ENCODE measurements around the gene HS2ST1. TPM values are rescaled to one million over a fixed set of nuclear protein-coding genes. Genes with fewer than 3 reads are reported as not detected.

HS2ST1 gene
- total and polyA plus RNA-seq, 5 donors from 2014 or later: 7.7 to 12.3 (median 8.0) TPM

GRCh38 chr1:87106867-87107266, 192.4 kb downstream of the HS2ST1 start:
- Histone ChIP-seq H3K4me1 (ENCODE audit: control insufficient read depth, insufficient read depth, low read length, poor library complexity, severe bottlenecking) (no peaks in the 10 kb centered on the region), H3K36me3 (ENCODE audit: control insufficient read depth, insufficient read depth, low read length) (no peaks in the 10 kb centered on the region), H3K4me3 (ENCODE audit: low read depth, low read length) (no peak overlapping the region), H3K9me3 (ENCODE audit: control insufficient read depth in 2 of 2, low read length in 2 of 2) (no peaks in the 10 kb centered on the region), H3K27me3 (ENCODE audit: control insufficient read depth, insufficient read depth, low read length) (no peaks in the 10 kb centered on the region), H3K27ac (ENCODE audit: insufficient read depth, low read length, poor library complexity, severe bottlenecking) (no peak overlapping the region)
- Mint-ChIP-seq H3K36me3 (peaks cover 4% of the 10 kb centered on the region), H3K27me3 (no peaks in the 10 kb centered on the region), H3K9me3 (no peaks in the 10 kb centered on the region), H3K4me1 (no peaks in the 10 kb centered on the region), H3K4me3 (no peak overlapping the region), H3K27ac (no peak overlapping the region)
- no peak for DNase-seq
- no peak for ATAC-seq (ENCODE audit: low read depth in 2 of 2)

GRCh38 chr1:87108228-87108627, 193.8 kb downstream of the HS2ST1 start:
- DNase-seq: no peak
- no peak for ATAC-seq (ENCODE audit: low read depth in 2 of 2)
- H3K4me3 ChIP-seq (ENCODE audit: low read depth, low read length): no peak overlapping the region
- no peaks in the 10 kb centered on the region for H3K4me1 ChIP-seq (ENCODE audit: control insufficient read depth, insufficient read depth, low read length, poor library complexity, severe bottlenecking)
- Mint-ChIP-seq H3K27ac (no peak overlapping the region), H3K36me3 (peaks cover 4% of the 10 kb centered on the region), H3K27me3 (no peaks in the 10 kb centered on the region), H3K9me3 (no peaks in the 10 kb centered on the region), H3K4me3 (no peak overlapping the region), H3K4me1 (no peaks in the 10 kb centered on the region)
- no peaks in the 10 kb centered on the region for H3K9me3 ChIP-seq (ENCODE audit: control insufficient read depth in 2 of 2, low read length in 2 of 2)
- no peaks in the 10 kb centered on the region for H3K27me3 ChIP-seq (ENCODE audit: control insufficient read depth, insufficient read depth, low read length)
- no peaks in the 10 kb centered on the region for H3K36me3 ChIP-seq (ENCODE audit: control insufficient read depth, insufficient read depth, low read length)
- no peak overlapping the region for H3K27ac ChIP-seq (ENCODE audit: insufficient read depth, low read length, poor library complexity, severe bottlenecking)

- Mint-ChIP-seq H3K4me3 (no peak overlapping the region), H3K27me3 (no peaks in the 10 kb centered on the region), H3K4me1 (no peaks in the 10 kb centered on the region), H3K36me3 (peaks cover 4% of the 10 kb centered on the region), H3K9me3 (no peaks in the 10 kb centered on the region), H3K27ac (no peak overlapping the region)
- H3K27ac ChIP-seq (ENCODE audit: insufficient read depth, low read length, poor library complexity, severe bottlenecking): no peak overlapping the region
- H3K27me3 ChIP-seq (ENCODE audit: control insufficient read depth, insufficient read depth, low read length): no peaks in the 10 kb centered on the region
- no peak overlapping the region for H3K4me3 ChIP-seq (ENCODE audit: low read depth, low read length)
- no peaks in the 10 kb centered on the region for H3K9me3 ChIP-seq (ENCODE audit: control insufficient read depth in 2 of 2, low read length in 2 of 2)
- no peaks in the 10 kb centered on the region for H3K36me3 ChIP-seq (ENCODE audit: control insufficient read depth, insufficient read depth, low read length)
- no peak for ATAC-seq (ENCODE audit: low read depth in 2 of 2)
- no peak for DNase-seq
- H3K4me1 ChIP-seq (ENCODE audit: control insufficient read depth, insufficient read depth, low read length, poor library complexity, severe bottlenecking): no peaks in the 10 kb centered on the region
Observed at GRCh38 chr1:87108814-87109411, 194.5 kb downstream of the HS2ST1 start.

DNA sequence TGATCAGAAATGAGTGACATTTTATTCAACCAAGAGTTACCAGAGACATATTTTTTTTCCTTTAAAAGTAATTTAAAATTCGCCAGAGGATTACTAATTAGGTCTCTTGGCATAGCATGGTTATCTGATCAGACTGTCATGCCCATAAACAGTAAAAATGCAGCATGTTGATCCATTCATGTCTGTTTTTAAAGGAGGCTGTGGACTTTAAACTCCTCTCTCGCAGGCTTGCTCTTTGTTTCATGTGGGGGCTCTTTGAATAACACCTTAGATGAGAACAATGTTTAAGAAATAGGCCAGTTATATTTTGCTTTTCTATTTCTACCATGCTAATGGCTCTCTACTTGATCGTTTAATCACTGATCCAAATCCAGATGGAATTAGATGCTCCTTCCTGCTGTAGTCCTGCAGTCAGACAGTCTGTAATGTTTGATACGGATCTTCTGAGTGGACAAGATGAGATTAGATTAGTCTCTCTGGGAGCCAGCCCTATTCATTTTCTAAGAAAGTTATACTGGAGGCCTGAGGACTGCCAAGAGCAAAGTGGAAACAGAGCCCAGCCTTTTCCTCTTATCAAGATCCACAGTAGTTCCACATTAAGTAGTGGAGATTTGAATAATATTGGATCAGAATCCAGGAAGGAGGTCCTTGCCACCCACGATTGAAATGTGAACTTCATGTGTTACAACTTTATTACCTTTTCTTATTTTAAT, 197.4 kb downstream of the HS2ST1 start:
- Mint-ChIP-seq H3K36me3 (no peaks in the 10 kb centered on the region), H3K4me3 (no peak overlapping the region), H3K27me3 (no peaks in the 10 kb centered on the region), H3K27ac (no peak overlapping the region), H3K4me1 (no peaks in the 10 kb centered on the region), H3K9me3 (no peaks in the 10 kb centered on the region)
- Histone ChIP-seq H3K9me3 (ENCODE audit: control insufficient read depth in 2 of 2, low read length in 2 of 2) (no peaks in the 10 kb centered on the region), H3K27me3 (ENCODE audit: control insufficient read depth, insufficient read depth, low read length) (no peaks in the 10 kb centered on the region), H3K36me3 (ENCODE audit: control insufficient read depth, insufficient read depth, low read length) (no peaks in the 10 kb centered on the region), H3K4me1 (ENCODE audit: control insufficient read depth, insufficient read depth, low read length, poor library complexity, severe bottlenecking) (no peaks in the 10 kb centered on the region), H3K27ac (ENCODE audit: insufficient read depth, low read length, poor library complexity, severe bottlenecking) (no peak overlapping the region), H3K4me3 (ENCODE audit: low read depth, low read length) (no peak overlapping the region)
- DNase-seq (no peak), ATAC-seq (ENCODE audit: low read depth in 2 of 2) (no peak)

DNA sequence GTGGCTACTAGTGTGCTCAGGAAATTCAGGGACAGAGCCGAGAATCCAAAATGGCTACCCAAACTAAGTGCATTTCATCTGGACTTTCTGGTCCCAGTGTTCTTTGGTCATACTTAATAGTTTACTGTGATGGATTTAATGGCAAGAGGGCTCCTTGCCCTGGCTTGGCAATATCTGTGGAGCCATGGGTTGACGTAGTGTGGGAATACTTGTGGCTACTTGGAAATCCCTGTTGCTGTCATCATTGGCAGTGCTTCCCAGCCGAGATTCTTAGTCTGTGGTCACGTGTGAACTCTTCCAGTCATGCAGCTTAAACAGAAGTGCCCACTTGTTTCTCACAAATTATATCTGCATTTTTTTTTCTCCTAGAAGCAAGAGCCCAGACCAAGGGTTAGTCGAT, 198.9 kb downstream of the HS2ST1 start:
- H3K36me3 Mint-ChIP-seq: no peaks in the 10 kb centered on the region
- H3K4me3 Mint-ChIP-seq: no peak overlapping the region

DNA sequence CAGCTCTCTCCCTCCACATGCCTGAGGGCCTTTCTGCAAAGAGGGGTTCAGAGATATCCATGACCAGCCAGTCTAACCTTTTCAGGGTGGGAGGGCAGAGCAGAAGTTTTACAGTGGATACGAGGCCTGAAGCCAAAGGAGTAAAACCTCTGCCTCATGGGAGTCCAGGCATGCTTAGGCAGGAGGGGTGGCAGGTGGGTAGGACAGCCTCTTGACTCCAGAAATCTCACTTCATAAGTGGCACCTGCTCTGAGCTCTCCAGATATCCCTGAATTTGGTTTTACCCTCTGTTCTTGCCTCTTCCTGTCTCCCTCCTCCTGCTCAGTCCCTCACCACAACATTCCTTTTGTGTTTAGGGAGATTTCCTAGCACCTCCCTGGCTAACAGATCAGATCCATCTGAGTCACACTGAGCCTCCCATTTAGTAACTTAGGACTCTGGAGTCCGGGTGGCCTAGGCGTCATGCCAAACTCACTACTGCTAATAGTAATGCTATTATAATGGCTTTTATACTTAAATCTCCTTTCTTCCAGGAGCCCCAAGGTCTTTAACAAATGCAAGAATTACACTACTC, 201.0 kb downstream of the HS2ST1 start:
- H3K27me3 ChIP-seq (ENCODE audit: control insufficient read depth, insufficient read depth, low read length): no peaks in the 10 kb centered on the region
- no peak for ATAC-seq (ENCODE audit: low read depth in 2 of 2)
- no peak overlapping the region for H3K27ac Mint-ChIP-seq

More for the DNA sequence above, 198.9 kb downstream of the HS2ST1 start:
- Histone ChIP-seq H3K27ac (ENCODE audit: insufficient read depth, low read length, poor library complexity, severe bottlenecking) (no peak overlapping the region), H3K27me3 (ENCODE audit: control insufficient read depth, insufficient read depth, low read length) (no peaks in the 10 kb centered on the region), H3K4me3 (ENCODE audit: low read depth, low read length) (no peak overlapping the region), H3K36me3 (ENCODE audit: control insufficient read depth, insufficient read depth, low read length) (no peaks in the 10 kb centered on the region), H3K4me1 (ENCODE audit: control insufficient read depth, insufficient read depth, low read length, poor library complexity, severe bottlenecking) (no peaks in the 10 kb centered on the region), H3K9me3 (ENCODE audit: control insufficient read depth in 2 of 2, low read length in 2 of 2) (no peaks in the 10 kb centered on the region)
- ATAC-seq (ENCODE audit: low read depth in 2 of 2): no peak
- no peaks in the 10 kb centered on the region for H3K9me3 Mint-ChIP-seq
- DNase-seq: no peak
- no peak overlapping the region for H3K27ac Mint-ChIP-seq
- H3K4me1 Mint-ChIP-seq: no peaks in the 10 kb centered on the region
- no peaks in the 10 kb centered on the region for H3K27me3 Mint-ChIP-seq

GRCh38 chr1:87115891-87116290, 201.5 kb downstream of the HS2ST1 start:
- H3K9me3 Mint-ChIP-seq: no peaks in the 10 kb centered on the region

More for the DNA sequence above, 201.0 kb downstream of the HS2ST1 start:
- peaks cover 0 to 4% (median 0%) of the 10 kb centered on the region in 4 donors for H3K4me1 Mint-ChIP-seq
- Histone ChIP-seq H3K4me3 (ENCODE audit: low read depth, low read length) (no peak overlapping the region), H3K4me1 (ENCODE audit: control insufficient read depth, insufficient read depth, low read length, poor library complexity, severe bottlenecking) (no peaks in the 10 kb centered on the region), H3K27ac (ENCODE audit: insufficient read depth, low read length, poor library complexity, severe bottlenecking) (no peak overlapping the region), H3K36me3 (ENCODE audit: control insufficient read depth, insufficient read depth, low read length) (no peaks in the 10 kb centered on the region), H3K9me3 (ENCODE audit: control insufficient read depth in 2 of 2, low read length in 2 of 2) (no peaks in the 10 kb centered on the region)
- no peak for DNase-seq
- H3K27me3 Mint-ChIP-seq: no peaks in the 10 kb centered on the region
- no peaks in the 10 kb centered on the region for H3K36me3 Mint-ChIP-seq
- H3K4me3 Mint-ChIP-seq: no peak overlapping the region
- no peaks in the 10 kb centered on the region for H3K9me3 Mint-ChIP-seq

More at GRCh38 chr1:87115891-87116290, 201.5 kb downstream of the HS2ST1 start:
- Mint-ChIP-seq H3K27ac (no peak overlapping the region), H3K27me3 (no peaks in the 10 kb centered on the region), H3K4me3 (no peak overlapping the region), H3K4me1 (peaks cover 0 to 4% (median 0%) of the 10 kb centered on the region in 4 donors), H3K36me3 (no peaks in the 10 kb centered on the region)
- Histone ChIP-seq H3K4me1 (ENCODE audit: control insufficient read depth, insufficient read depth, low read length, poor library complexity, severe bottlenecking) (no peaks in the 10 kb centered on the region), H3K36me3 (ENCODE audit: control insufficient read depth, insufficient read depth, low read length) (no peaks in the 10 kb centered on the region), H3K27ac (ENCODE audit: insufficient read depth, low read length, poor library complexity, severe bottlenecking) (no peak overlapping the region), H3K4me3 (ENCODE audit: low read depth, low read length) (no peak overlapping the region), H3K9me3 (ENCODE audit: control insufficient read depth in 2 of 2, low read length in 2 of 2) (no peaks in the 10 kb centered on the region), H3K27me3 (ENCODE audit: control insufficient read depth, insufficient read depth, low read length) (no peaks in the 10 kb centered on the region)
- DNase-seq (no peak), ATAC-seq (ENCODE audit: low read depth in 2 of 2) (no peak)
